RKO (cell line): ENCODE data around the gene DAND5.

Source experiments
- DNase-seq: peaks from one replicate; pipeline ENCODE4 v3.0.0-alpha.2; 2016; ENCODE audit warnings: low spot score

The DAND5 gene

DNA sequence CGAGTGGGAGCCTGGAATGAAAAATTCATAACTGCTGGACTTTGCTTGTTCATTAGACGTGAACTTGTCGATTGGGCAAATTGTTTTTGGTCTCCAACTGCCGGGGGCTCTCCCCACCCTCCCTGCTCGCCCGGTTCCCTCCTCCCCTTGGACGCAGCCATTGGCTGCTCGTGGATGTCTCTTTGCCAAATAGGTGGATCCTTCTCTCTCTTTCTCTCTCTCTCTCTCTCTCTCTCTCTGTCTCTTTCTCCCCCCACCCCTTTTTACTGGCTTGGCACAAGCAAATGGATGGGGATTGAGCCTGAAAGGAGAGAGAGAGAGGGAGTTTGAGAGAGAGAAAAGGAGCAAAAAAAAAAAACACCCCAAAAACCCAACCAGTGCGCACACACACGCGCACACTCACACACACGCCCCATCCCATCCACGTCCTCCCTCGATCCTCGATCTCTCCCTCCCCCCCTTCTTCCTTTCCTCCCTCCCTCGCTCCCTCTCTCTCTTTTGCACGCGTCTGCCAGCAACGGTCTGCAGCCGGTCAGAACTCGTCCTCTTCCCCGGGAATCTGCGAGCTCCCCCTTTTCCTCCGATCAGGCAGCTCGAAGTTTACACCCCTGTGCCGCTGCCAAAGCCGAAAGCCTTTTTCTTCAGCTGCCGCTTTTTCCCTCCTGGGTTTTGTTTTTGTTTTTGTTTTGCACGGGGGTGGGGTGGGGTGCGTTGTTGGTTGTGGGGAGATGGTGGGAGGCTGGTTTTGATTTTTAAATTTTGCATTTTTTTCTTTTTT, 53.7 kb downstream of the DAND5 start:
- DNase-seq: no peak

DNA sequence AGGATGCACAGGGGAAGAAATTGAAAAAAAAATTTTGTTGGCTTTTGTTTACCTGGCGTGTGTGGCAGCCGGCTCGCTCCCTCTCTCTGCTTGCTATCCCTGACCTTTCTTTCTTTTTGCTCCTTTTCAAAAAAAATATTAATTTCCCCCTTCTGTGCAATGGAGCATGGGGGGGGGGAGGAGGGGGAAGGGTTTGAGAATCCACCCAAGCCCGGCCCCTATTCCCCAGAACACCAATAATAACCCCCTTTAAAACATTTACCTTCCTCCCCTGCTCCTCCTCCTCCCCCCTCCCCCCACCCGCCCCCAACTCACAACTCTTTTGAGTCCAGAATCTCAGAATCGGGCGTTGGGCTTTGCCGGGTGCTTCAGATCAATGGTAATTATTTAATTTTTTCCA, 54.3 kb downstream of the DAND5 start:
- DNase-seq: no peak
